22Rv1 (cell line): ENCODE measurements around the gene SLC45A1.

ENCODE experiments used
- H3K27ac ChIP-seq: fragments of 450-650 bp; 2 replicates; pipeline ENCODE4 v1.5.1; 2017
- ZFX ChIP-seq: fragments of 450-650 bp; IDR thresholded peaks from 2 replicates; pipeline ENCODE4 v1.6.1; 2017; ENCODE audit warnings: antibody characterized with exemption, borderline replicate concordance
- TF ChIP-seq, protein P1 (sequence below): fragments of 450-650 bp; IDR thresholded peaks from 2 replicates; pipeline ENCODE4 v1.5.1; 2017; ENCODE audit warnings: mild to moderate bottlenecking

SLC45A1 gene

DNA sequence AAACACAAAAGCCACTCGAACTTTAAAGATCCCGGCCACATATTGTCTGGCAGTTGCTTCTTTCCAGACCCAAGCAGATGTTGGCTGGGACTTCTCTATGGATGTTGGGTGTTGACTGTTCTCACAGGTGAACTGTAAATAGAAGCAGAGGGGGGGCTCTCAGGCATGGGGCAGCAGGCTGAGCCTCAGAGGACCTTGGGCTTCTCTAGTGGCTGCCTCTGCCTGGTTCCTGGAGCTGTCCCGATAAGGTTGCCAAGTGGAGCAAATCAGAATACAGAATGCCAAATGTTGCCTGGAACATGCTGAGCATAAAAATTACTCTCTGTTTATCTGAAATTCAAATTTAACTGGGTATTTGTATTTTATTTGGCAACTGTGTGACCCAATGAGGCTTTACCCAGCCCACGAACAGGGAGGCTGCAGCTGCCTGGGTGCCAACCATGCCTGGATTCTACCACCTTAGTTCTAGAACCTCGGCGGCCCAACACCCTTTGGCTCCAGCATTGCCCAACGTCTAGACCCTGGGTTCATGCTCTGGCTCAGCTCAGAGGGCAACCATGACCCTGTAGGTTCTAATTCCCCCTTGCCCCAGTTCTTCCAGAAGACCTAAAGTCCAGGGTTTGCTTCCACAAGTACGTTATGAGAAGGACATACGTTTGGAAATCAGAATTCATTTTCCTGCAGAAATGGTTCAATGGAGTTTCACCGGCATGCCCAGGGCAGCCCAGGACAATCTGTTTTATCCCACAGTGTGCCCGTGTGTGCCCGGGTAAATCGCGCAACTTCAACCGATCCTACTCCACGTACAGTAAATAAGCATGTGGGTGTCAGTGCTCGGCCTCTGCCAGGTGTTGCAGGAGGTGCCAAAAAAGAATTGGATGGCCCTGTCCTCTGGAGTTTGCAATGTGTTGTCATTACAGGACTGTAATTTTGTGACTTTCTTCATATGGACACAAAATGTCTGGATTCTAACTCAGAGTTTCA is 5.4 kb upstream of the SLC45A1 start:
- H3K27ac ChIP-seq = no peak overlapping the region
- no peak for TF ChIP-seq ZFX
- TF ChIP-seq, protein P1, sequence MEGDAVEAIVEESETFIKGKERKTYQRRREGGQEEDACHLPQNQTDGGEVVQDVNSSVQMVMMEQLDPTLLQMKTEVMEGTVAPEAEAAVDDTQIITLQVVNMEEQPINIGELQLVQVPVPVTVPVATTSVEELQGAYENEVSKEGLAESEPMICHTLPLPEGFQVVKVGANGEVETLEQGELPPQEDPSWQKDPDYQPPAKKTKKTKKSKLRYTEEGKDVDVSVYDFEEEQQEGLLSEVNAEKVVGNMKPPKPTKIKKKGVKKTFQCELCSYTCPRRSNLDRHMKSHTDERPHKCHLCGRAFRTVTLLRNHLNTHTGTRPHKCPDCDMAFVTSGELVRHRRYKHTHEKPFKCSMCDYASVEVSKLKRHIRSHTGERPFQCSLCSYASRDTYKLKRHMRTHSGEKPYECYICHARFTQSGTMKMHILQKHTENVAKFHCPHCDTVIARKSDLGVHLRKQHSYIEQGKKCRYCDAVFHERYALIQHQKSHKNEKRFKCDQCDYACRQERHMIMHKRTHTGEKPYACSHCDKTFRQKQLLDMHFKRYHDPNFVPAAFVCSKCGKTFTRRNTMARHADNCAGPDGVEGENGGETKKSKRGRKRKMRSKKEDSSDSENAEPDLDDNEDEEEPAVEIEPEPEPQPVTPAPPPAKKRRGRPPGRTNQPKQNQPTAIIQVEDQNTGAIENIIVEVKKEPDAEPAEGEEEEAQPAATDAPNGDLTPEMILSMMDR = no peak

DNA sequence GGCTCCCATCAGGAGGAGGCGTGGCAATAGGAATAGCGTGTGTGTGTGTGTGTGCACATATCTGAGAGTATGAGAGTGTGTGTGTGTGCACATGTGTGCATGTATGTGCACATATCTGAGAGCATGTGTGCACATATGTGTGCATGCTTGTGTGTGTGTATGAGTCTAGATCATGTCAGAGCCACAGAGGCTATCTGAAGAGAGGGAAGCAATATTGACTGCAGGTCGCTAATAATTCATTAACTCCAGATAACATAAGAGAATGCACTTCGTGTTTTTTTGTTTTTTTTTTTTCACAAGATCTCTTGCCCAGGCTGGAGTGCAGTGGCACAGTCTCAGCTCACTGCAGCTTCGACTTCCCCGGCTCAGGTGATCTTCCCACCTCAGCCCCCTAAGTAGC is 4.7 kb upstream of the SLC45A1 start:
- TF ChIP-seq ZFX = no peak
- TF ChIP-seq, protein P1 = no peak
- no peak overlapping the region for H3K27ac ChIP-seq

DNA sequence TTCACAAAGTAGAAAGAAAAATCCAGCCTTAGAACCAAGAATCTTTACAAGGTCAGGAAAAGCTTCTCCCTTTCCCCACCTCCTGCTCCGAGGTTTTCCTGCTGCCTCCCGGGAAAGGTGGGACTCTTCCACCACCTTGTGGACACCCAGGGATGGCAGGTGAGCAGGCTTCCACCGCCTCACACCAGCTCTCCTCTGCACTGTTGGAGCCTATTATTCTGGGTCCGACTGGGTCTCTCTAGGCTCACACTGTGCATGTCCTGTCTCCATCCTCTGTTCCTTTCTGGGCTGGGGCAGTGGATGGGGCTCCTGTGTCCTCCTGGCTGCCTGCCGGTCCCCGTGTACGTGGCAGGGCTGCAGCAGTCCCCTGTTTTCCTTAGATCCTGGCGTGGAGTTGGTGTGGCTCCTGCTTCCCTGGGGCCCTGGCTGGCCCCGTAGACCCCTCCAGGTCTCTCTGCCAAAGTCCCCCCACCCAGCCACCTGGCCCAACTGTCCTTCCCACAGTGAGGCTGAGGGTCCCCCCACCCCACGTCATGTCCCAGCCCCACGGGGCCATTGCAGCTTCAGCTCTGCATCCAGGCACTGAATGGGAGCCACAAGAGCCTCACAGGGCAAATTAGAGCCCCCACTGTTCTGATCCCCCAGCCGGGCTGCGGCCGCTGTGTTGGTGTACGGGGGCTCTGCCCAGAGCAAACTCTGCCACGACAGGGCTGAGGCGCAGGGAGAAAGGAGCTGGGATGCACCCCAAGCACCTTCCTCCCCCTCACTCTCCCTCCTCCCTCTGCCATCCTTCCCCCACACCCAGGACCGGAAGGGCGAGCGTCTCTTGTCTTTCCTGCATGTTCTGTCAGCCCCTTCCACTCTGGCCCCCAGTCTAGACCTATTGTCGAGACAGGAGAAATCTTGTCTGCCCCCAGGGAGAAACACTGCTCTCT is 3.3 kb upstream of the SLC45A1 start:
- TF ChIP-seq, protein P1 = peak; percentile 85
- TF ChIP-seq ZFX = no peak

DNA sequence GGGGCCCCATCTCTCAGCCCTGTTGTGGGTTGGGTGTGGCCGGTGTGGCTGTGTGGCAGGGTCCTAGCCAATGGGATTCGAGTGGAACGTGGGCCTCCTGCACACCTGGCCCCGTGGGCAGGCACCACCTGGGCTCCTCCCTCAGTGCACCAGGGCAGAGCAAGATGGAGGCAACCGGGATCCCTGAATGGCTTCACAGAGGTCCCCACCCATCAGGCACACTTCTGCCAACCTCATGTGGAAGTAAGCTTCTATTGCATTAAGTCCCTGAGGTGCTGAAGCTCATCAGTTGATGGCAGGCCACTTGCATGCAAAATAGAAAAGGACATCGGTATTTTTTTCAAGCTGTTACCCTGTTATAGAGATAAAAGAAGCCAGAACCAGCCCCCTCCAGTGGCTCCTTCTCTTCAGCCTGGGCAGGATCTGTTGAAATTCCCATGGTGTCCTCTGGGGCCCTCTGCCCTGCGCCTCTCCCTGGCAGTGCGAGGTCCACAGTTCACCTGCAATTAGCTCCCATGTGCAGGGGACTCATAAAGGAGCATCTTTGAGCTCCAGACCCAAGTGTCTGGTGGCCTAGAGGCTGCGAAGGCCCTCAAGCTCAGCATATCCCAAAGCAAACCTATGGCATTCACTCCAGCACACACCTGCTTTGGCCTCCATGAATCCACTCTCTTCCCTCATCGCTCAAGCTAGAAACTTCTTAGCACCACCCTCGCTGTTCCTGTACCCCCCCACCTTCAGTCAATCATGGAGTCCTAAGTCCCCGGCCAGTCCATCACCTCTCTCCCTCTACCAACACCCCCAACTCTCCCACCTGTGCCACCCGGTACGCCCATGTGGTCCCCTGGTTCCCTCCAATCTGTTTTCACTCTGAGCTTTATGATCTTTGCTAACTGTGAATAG is 2.1 kb upstream of the SLC45A1 start:
- no peak overlapping the region for H3K27ac ChIP-seq
- no peak for TF ChIP-seq ZFX
- TF ChIP-seq, protein P1 = no peak; the same call in 1 of the 2 replicates

More for the DNA sequence above, 3.3 kb upstream of the SLC45A1 start:
- no peak overlapping the region for H3K27ac ChIP-seq

DNA sequence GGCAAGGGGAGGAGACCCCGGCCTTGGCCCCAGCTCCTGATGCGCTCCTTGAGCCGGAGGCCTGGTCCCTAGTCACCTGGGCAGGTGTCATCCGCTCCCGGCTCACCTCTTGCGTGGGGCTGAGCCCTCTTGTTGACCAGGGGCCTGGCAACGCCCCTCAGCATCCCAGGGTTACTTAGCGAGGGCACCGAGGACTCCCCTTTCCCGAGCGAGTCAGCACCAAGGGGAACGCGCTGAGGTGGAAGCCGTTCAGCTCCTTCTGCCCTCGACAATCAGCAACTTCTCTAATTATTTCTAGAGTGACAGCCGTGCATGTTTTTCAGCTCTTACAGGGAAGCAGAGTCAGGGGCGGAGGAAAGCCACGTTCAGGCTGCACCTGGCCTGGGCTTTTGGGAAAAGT is 522 bp downstream of the SLC45A1 start:
- no peak overlapping the region for H3K27ac ChIP-seq
- TF ChIP-seq, protein P1 = no peak
- TF ChIP-seq ZFX = no peak

DNA sequence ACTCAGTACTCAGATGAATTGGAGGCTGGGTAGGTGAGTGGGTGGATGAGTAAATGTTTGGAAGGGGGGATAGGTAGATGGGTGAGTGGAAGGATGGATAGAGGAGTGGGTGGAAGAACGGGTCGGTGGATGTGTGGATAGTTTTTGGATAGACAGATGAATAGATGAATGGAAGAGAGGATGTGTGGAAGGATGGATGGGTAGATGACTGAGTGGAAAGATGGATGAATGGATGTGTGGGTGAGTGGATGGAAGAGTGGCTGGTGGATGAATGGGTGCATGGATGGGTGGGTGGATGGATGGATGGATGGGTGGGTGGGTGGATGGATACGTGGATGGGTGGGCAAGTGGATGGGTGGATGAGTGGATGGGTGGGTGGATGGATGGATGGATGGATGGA is 3.7 kb downstream of the SLC45A1 start:
- no peak overlapping the region for H3K27ac ChIP-seq
- TF ChIP-seq, protein P1 = no peak
- no peak for TF ChIP-seq ZFX
